ENCODE data around the gene JAZF1.

JAZF1 gene

DNA sequence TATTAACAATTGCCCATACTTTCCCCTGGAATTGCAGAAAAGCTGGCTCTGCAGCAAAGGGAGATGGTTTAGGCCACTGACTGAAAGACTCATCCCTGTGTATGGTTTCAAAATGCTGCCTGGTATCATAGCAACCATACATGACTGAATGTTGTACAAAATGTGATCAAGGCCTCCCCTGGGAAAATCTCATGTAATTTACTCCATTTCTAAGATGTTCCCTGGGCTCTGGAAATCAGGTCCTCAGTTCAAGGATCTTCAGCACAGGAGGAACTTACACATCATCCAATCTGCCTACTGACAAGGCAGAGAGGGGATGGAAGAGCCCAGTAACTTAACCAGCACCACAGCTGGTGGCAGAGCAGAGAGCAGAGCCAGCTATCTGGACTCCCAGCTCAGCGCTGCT lies 111.8 kb downstream of the JAZF1 start:
- Histone ChIP-seq H3K27ac (ENCODE audit: low read depth, low read length) (no peak overlapping the region), H3K9me2 (replicated peaks; ENCODE audit: control insufficient read depth, low read length) (no peaks in the 10 kb centered on the region), H3F3A (ENCODE audit: control insufficient read depth, insufficient read depth) (no peaks in the 10 kb centered on the region), H3K9me3 (ENCODE audit: control insufficient read depth, insufficient read depth, low read length) (no peaks in the 10 kb centered on the region), H3K36me3 (ENCODE audit: control insufficient read depth, low read length) (no peaks in the 10 kb centered on the region), H3K79me2 (ENCODE audit: control insufficient read depth, low read length) (peaks cover 47% of the 10 kb centered on the region), H3K27me3 (ENCODE audit: control insufficient read depth, low read length) (no peaks in the 10 kb centered on the region), H3K4me3 (ENCODE audit: low read length) (no peak overlapping the region), H3K4me2 (ENCODE audit: low read length) (no peak overlapping the region), H3K4me1 (ENCODE audit: control insufficient read depth, low read length) (peaks cover 14% of the 10 kb centered on the region), H4K20me1 (ENCODE audit: control insufficient read depth, insufficient read depth, low read depth, low read length) (peaks cover 20% of the 10 kb centered on the region; the same call in 1 of the 2 replicates)
- no peak for TF ChIP-seq EZH2phosphoT487 (IDR thresholded peaks at IDR 0.05; ENCODE audit: borderline replicate concordance, low read length)
- no peak for TF ChIP-seq CTCF (IDR thresholded peaks at IDR 0.05; ENCODE audit: low read depth, low read length, poor library complexity, severe bottlenecking)

DNA sequence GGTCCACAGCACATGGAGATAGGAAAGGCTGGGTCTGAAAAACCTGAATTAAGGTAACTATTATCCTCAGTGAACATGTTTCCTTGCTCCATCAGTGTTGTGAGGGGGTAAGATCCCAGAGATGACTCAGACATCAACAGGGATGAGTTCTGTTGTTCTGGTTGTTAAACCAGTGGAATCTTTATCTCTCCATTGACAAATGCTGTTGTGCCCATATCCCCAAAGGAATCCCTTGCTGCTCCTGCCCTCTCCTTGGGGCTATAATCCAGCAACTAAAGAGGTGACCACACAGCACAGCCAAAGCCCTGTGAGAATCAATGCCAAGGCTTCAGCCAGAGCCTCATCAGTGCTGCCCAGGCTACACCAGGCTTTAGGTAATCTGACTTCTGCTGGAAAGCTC lies 113.4 kb downstream of the JAZF1 start:
- Histone ChIP-seq H3K4me3 (ENCODE audit: low read length) (no peak overlapping the region), H3K4me2 (ENCODE audit: low read length) (no peak overlapping the region), H3K36me3 (ENCODE audit: control insufficient read depth, low read length) (no peaks in the 10 kb centered on the region), H3K9me3 (ENCODE audit: control insufficient read depth, insufficient read depth, low read length) (no peaks in the 10 kb centered on the region), H3K27ac (ENCODE audit: low read depth, low read length) (no peak overlapping the region), H3K9me2 (replicated peaks; ENCODE audit: control insufficient read depth, low read length) (no peaks in the 10 kb centered on the region), H3F3A (ENCODE audit: control insufficient read depth, insufficient read depth) (peaks cover 4% of the 10 kb centered on the region), H3K27me3 (ENCODE audit: control insufficient read depth, low read length) (no peaks in the 10 kb centered on the region), H4K20me1 (ENCODE audit: control insufficient read depth, insufficient read depth, low read depth, low read length) (peaks cover 27% of the 10 kb centered on the region), H3K4me1 (ENCODE audit: control insufficient read depth, low read length) (peaks cover 31% of the 10 kb centered on the region), H3K79me2 (ENCODE audit: control insufficient read depth, low read length) (peaks cover 50% of the 10 kb centered on the region)
- TF ChIP-seq EZH2phosphoT487 (IDR thresholded peaks at IDR 0.05; ENCODE audit: borderline replicate concordance, low read length), result no peak
- no peak for TF ChIP-seq CTCF (IDR thresholded peaks at IDR 0.05; ENCODE audit: low read depth, low read length, poor library complexity, severe bottlenecking)

DNA sequence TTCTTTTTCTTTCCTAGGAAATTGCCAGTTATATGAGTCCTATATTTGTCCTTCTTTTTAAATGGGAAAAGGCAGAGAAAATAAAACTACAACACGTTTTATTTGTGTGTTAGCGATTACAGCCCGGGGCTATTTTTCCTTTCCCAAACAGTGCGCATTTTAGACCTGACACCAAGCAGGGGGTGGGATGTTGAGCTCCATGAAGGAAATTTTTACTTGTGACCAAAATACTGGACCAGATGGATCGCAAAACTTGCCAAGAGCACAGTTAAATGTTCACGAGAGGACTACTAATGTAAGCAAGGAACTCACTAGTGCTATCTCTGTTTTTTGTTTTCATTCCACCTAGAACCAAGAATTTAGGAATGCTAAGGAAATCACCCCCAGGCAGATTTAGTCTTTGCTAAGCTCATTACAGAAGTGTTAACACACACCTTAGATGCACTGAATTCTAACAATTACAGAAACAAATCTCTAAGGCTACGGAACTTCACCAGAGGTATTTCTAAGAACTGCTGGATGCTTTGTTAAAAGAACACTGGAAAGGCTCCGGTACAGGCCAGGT lies 114.8 kb downstream of the JAZF1 start:
- Histone ChIP-seq H3K36me3 (ENCODE audit: control insufficient read depth, low read length) (0 out of 2 replicates have a peak, but pooled peaks cover 2% of the 10 kb centered on the region), H3K27ac (ENCODE audit: low read depth, low read length) (no peak overlapping the region), H3K4me2 (ENCODE audit: low read length) (no peak overlapping the region), H3K4me1 (ENCODE audit: control insufficient read depth, low read length) (peaks cover 34% of the 10 kb centered on the region), H3K27me3 (ENCODE audit: control insufficient read depth, low read length) (no peaks in the 10 kb centered on the region), H3K79me2 (ENCODE audit: control insufficient read depth, low read length) (peaks cover 55% of the 10 kb centered on the region), H3K9me2 (replicated peaks; ENCODE audit: control insufficient read depth, low read length) (no peaks in the 10 kb centered on the region), H4K20me1 (ENCODE audit: control insufficient read depth, insufficient read depth, low read depth, low read length) (peaks cover 24% of the 10 kb centered on the region), H3F3A (ENCODE audit: control insufficient read depth, insufficient read depth) (peaks cover 4% of the 10 kb centered on the region), H3K9me3 (ENCODE audit: control insufficient read depth, insufficient read depth, low read length) (no peaks in the 10 kb centered on the region), H3K4me3 (ENCODE audit: low read length) (no peak overlapping the region)
- TF ChIP-seq EZH2phosphoT487 (IDR thresholded peaks at IDR 0.05; ENCODE audit: borderline replicate concordance, low read length), result no peak
- no peak for TF ChIP-seq CTCF (IDR thresholded peaks at IDR 0.05; ENCODE audit: low read depth, low read length, poor library complexity, severe bottlenecking)

Measured in DOHH2 (cell line).